OCI-LY3 (cell line): Measurements from ENCODE around the gene BAG3.

Source experiments
- CTCF ChIP-seq: fragments of 200-600, 300-600 bp; sonication (generic); IDR thresholded peaks from 2 replicates; pipeline ENCODE4 v1.5.1; 2014; ENCODE audit warnings: antibody characterized with exemption, low read length, low read depth
- EZH2phosphoT487 ChIP-seq: fragments of 200-600 bp; shearing (Covaris generic); IDR thresholded peaks from 2 replicates; pipeline ENCODE4 v1.6.1; 2018; ENCODE audit warnings: antibody characterized with exemption, mixed run types, low read depth

GRCh38 chr10:119655566-119656001 is 4.4 kb downstream of the BAG3 start:
- TF ChIP-seq CTCF (no peak), EZH2phosphoT487 (no peak)
